ENCODE results near the gene KCTD1.

KCTD1 gene

GRCh38 chr18:26549263-26550094 lies 1.1 kb upstream of the KCTD1 start:
- DNase-seq = peak; percentile 8

- peak; percentile 67 for DNase-seq
Measured at GRCh38 chr18:26547646-26548414, 523 bp downstream of the KCTD1 start.

- no peak for DNase-seq
Measured at GRCh38 chr18:26546875-26547645, 1.3 kb downstream of the KCTD1 start.

- no peak for DNase-seq
Measured at GRCh38 chr18:26546170-26546874, 2.0 kb downstream of the KCTD1 start.

GRCh38 chr18:26545335-26546123 lies 2.8 kb downstream of the KCTD1 start:
- no peak for DNase-seq

GRCh38 chr18:26544451-26544850 lies 3.9 kb downstream of the KCTD1 start:
- no peak for DNase-seq

GRCh38 chr18:26543373-26543772 lies 5.0 kb downstream of the KCTD1 start:
- no peak for DNase-seq

- no peak for DNase-seq
Measured at GRCh38 chr18:26540043-26540628, 8.2 kb downstream of the KCTD1 start.

GRCh38 chr18:26538524-26538923 lies 9.8 kb downstream of the KCTD1 start:
- no peak for DNase-seq

- no peak for DNase-seq
Measured at GRCh38 chr18:26536664-26537063, 11.7 kb downstream of the KCTD1 start.

GRCh38 chr18:26536032-26536431 lies 12.3 kb downstream of the KCTD1 start:
- DNase-seq = no peak

GRCh38 chr18:26535630-26536029 lies 12.7 kb downstream of the KCTD1 start:
- no peak for DNase-seq

GRCh38 chr18:26532367-26533340 lies 15.7 kb downstream of the KCTD1 start:
- no peak for DNase-seq

- no peak for DNase-seq
Measured at GRCh38 chr18:26531605-26532298, 16.6 kb downstream of the KCTD1 start.

- no peak for DNase-seq
Measured at GRCh38 chr18:26526966-26527234, 21.5 kb downstream of the KCTD1 start.

- DNase-seq = no peak
Measured at GRCh38 chr18:26526128-26526965, 22.0 kb downstream of the KCTD1 start.

- DNase-seq = no peak
Measured at GRCh38 chr18:26524504-26525351, 23.6 kb downstream of the KCTD1 start.

- no peak for DNase-seq
Measured at GRCh38 chr18:26524002-26524401, 24.4 kb downstream of the KCTD1 start.

Data from activated CD4-positive, alpha-beta T cell treated with anti-CD3 and anti-CD28 coated beads, Interleukin-2, amount 50 U/mL, for 16 hours (primary cell).